Neural crest cell (in vitro differentiated cells): ENCODE measurements around the gene NRXN3. TPM values are rescaled to one million over a fixed set of nuclear protein-coding genes. Genes with fewer than 3 reads are reported as not detected.

Experiments used
- DNase-seq: peaks from one replicate; pipeline ENCODE4 v3.0.0; 2021; ENCODE audit warnings: low read depth, mixed read lengths, low spot score
- H3K27ac Mint-ChIP-seq: one replicate; pipeline ENCODE4 v1.8.0; 2021; ENCODE audit warnings: mild to moderate bottlenecking, mixed read lengths; ENCODE audit not compliant: unreplicated experiment
- H3K27me3 Mint-ChIP-seq: 2 replicates; pipeline ENCODE4 v1.8.0; 2021; ENCODE audit warnings: low read depth, mild to moderate bottlenecking, mixed read lengths
- H3K36me3 Mint-ChIP-seq: 2 replicates; pipeline ENCODE4 v1.8.0; 2021; ENCODE audit warnings: low read depth, mild to moderate bottlenecking, mixed read lengths
- H3K4me1 Mint-ChIP-seq: 2 replicates; pipeline ENCODE4 v1.8.0; 2021; ENCODE audit warnings: mixed read lengths
- H3K4me3 Mint-ChIP-seq: one replicate; pipeline ENCODE4 v1.8.0; 2021; ENCODE audit warnings: mild to moderate bottlenecking, mixed read lengths
- H3K9me3 Mint-ChIP-seq: 2 replicates; pipeline ENCODE4 v1.8.0; 2021; ENCODE audit warnings: mixed read lengths
- total RNA-seq: library from RNA; stranded (reverse); gene quantifications from 2 replicates; pipeline ENCODE4 v1.2.1, GENCODE V29; 2021
- TF ChIP-seq, protein P1 (sequence below): fragments of 200-600 bp; sonication (generic); conservative IDR thresholded peaks from 2 replicates; pipeline ENCODE4 v1.5.0; 2021; ENCODE audit warnings: antibody characterized with exemption, mild to moderate bottlenecking

NRXN3 gene
- total RNA-seq, 1 donor from 2014 or later, result 2.5 TPM

DNA sequence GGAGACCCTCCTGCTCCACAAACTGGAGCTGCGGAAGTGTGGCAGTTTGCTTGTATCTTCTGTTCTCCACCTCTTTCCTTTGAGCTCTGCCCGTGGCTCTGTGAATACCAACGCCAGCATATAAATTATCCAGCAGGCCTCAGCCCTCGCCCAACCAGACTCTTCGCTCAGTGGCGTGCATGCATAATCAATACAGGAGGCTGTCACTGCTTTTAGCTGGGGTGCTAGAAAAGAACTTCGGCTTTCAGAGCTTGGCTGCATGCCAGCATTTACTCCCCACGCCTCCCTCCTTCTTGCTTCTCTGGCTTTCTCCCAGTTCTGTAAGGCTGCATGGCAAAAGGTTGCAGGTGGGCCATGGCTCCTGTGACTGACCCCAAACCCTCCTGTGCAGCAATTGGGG lies 26.9 kb downstream of the NRXN3 start:
- TF ChIP-seq, protein P1, sequence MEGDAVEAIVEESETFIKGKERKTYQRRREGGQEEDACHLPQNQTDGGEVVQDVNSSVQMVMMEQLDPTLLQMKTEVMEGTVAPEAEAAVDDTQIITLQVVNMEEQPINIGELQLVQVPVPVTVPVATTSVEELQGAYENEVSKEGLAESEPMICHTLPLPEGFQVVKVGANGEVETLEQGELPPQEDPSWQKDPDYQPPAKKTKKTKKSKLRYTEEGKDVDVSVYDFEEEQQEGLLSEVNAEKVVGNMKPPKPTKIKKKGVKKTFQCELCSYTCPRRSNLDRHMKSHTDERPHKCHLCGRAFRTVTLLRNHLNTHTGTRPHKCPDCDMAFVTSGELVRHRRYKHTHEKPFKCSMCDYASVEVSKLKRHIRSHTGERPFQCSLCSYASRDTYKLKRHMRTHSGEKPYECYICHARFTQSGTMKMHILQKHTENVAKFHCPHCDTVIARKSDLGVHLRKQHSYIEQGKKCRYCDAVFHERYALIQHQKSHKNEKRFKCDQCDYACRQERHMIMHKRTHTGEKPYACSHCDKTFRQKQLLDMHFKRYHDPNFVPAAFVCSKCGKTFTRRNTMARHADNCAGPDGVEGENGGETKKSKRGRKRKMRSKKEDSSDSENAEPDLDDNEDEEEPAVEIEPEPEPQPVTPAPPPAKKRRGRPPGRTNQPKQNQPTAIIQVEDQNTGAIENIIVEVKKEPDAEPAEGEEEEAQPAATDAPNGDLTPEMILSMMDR, result no peak
- H3K27ac Mint-ChIP-seq, result no peak overlapping the region
- H3K36me3 Mint-ChIP-seq, result no peaks in the 10 kb centered on the region
- no peaks in the 10 kb centered on the region for H3K4me1 Mint-ChIP-seq
- H3K27me3 Mint-ChIP-seq, result peaks cover 17% of the 10 kb centered on the region
- H3K4me3 Mint-ChIP-seq, result no peak overlapping the region
- peaks cover 3% of the 10 kb centered on the region for H3K9me3 Mint-ChIP-seq
- no peak for DNase-seq

DNA sequence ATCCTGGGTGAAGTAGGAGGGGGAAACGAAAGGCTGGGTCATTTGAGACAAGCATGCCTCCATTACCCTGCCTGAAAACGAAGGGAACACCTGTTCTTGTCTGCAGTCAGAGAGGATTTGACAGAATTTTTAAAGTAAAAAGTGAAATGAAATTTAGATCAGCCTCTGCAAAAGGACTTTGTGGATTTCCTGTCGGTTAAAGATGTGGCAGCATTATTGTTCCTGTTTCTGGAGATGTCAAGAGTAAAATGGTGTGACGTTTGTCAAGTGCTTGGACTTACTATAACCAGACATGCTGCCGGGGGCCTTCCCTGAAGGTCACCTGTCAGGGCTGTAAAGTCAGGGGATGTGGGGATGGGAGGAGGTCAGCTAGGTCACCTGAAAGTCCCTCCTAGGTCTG lies 32.0 kb downstream of the NRXN3 start:
- Mint-ChIP-seq H3K4me3 (no peak overlapping the region), H3K4me1 (no peaks in the 10 kb centered on the region), H3K27me3 (peaks cover 13% of the 10 kb centered on the region), H3K36me3 (no peaks in the 10 kb centered on the region), H3K9me3 (peaks cover 3% of the 10 kb centered on the region), H3K27ac (no peak overlapping the region)
- no peak for DNase-seq
- TF ChIP-seq, protein P1, result no peak

DNA sequence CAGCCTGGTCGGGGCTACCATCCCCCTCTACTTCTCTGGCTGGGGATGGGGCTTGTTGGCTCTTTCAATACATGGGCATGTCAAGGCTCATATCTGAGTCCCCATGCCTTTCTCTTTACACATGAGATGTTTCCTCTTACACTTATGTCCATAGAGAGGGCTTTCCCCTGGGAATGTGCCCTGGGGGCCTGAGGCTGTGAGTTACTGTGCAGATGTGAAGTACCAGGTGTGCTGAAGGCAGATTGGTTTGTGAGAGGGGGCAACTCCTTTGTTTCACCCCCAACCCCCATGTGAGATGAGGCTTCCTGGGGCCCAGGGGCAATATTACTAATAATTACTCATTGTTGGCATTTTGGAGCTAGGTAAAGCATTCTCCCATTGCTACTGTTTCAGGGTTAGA lies 32.8 kb downstream of the NRXN3 start:
- Mint-ChIP-seq H3K9me3 (peaks cover 3% of the 10 kb centered on the region), H3K36me3 (no peaks in the 10 kb centered on the region), H3K4me1 (no peaks in the 10 kb centered on the region), H3K27ac (no peak overlapping the region), H3K4me3 (no peak overlapping the region), H3K27me3 (peaks cover 16% of the 10 kb centered on the region)
- TF ChIP-seq, protein P1, result no peak
- DNase-seq, result no peak

DNA sequence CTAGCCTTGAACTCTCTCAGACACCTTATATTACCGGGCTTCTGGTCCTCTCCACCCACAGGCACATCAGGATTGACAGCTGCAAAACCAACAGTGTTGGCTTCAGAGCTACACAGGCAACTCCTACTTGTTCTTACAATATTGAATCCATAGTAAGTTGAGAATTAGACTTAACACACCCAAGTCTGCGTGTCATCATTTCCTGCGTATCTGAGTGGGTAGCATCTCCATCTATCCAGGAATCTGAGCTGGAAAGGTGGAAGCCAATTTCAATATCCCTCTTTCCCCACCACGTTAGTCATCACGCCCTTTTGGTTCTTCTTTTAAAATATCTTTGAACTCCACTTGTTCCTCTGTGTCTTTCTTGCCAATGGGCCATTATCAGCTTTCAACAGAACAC lies 37.2 kb downstream of the NRXN3 start:
- Mint-ChIP-seq H3K4me1 (no peaks in the 10 kb centered on the region), H3K36me3 (no peaks in the 10 kb centered on the region), H3K4me3 (no peak overlapping the region), H3K27me3 (peaks cover 5% of the 10 kb centered on the region), H3K9me3 (peaks cover 4% of the 10 kb centered on the region), H3K27ac (no peak overlapping the region)
- TF ChIP-seq, protein P1, result no peak
- DNase-seq, result no peak

DNA sequence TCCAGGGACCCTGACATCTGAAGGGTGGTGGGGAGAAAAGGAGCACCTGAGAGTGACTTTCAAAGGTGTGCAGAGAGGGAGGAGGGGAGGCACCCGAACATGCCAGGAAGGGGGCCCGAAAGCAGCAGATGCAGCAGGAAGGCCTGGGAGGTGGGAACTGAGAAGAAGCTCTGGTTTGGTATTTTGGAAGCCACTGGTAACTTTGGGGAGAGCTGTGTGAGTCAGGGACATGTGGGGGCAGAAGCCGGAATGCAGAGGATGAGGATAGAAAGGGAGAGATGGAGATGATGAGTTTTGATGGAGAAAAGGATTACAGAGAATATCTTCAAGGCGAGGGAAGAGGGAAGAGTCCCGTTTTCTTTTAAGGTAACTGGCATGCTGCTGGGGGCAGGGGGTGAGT lies 50.1 kb downstream of the NRXN3 start:
- Mint-ChIP-seq H3K4me3 (no peak overlapping the region), H3K9me3 (no peaks in the 10 kb centered on the region), H3K27me3 (no peaks in the 10 kb centered on the region), H3K36me3 (no peaks in the 10 kb centered on the region), H3K4me1 (no peaks in the 10 kb centered on the region), H3K27ac (no peak overlapping the region)
- TF ChIP-seq, protein P1, result no peak
- DNase-seq, result no peak

DNA sequence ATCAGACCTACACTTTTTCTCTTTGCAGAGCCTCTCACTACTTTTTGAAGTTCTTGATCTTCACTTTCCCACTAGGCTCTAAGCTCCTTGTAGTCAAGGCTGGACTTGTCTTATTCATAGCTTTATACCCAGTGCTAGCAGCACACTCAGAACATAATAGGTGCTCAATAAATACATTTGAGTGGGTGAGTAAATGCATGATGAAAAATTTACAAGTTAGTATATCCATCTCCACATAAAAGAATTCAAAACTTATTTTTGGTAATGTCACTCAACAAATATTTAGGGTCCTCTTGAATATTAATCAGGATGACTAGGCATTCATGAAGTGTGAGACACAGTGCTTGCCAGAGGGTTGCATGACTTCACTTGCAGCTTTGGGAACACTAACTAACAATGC lies 52.6 kb downstream of the NRXN3 start:
- no peak for DNase-seq
- Mint-ChIP-seq H3K4me3 (no peak overlapping the region), H3K4me1 (no peaks in the 10 kb centered on the region), H3K36me3 (no peaks in the 10 kb centered on the region), H3K9me3 (no peaks in the 10 kb centered on the region), H3K27ac (no peak overlapping the region), H3K27me3 (no peaks in the 10 kb centered on the region)
- TF ChIP-seq, protein P1, result no peak
